Panc1 (cell line): ENCODE measurements around the gene UNCX.

Source experiments
- CTCF ChIP-seq: fragments of 450-650 bp; IDR thresholded peaks from 2 replicates; pipeline ENCODE4 v1.5.1; 2017; ENCODE audit warnings: mild to moderate bottlenecking
- POLR2AphosphoS5 ChIP-seq: IDR thresholded peaks from 2 replicates; pipeline ENCODE4 v1.6.1; 2012; ENCODE audit warnings: mild to moderate bottlenecking, low read depth, low read length, moderate library complexity

- TF ChIP-seq CTCF (no peak), POLR2AphosphoS5 (no peak)
These were observed 48.4 kb downstream of the UNCX start for GRCh38 chr7:1281068-1281467.
